Adrenal gland (tissue), 5 donors: ENCODE data around the gene MCM7.

ENCODE experiments used
- POLR2A ChIP-seq, 2 donors: fragments of 450-650 bp; IDR thresholded peaks; one replicate each; pipeline ENCODE4 v1.6.1; 2017; ENCODE audit warnings: antibody characterized with exemption in 2 of 2, mild to moderate bottlenecking in 2 of 2, moderate library complexity in 1 of 2
- TF ChIP-seq, protein P1 (sequence below), 6 experiments: fragments of 450-650 bp in 4 of 6; fragments of 200-600 bp in 2 of 6; sonication (generic) in 1 of 6; IDR thresholded peaks; 1 replicate in 5 of 6; 2 replicates in 1 of 6; pipeline versions ENCODE4 v1.5.1 to v1.8.0; 2016 to 2021; ENCODE audit warnings: antibody characterized with exemption in 6 of 6, mild to moderate bottlenecking in 2 of 6, moderate library complexity in 1 of 6
- donor health status: DM: no; HTN: no; CAD: no.

DNA sequence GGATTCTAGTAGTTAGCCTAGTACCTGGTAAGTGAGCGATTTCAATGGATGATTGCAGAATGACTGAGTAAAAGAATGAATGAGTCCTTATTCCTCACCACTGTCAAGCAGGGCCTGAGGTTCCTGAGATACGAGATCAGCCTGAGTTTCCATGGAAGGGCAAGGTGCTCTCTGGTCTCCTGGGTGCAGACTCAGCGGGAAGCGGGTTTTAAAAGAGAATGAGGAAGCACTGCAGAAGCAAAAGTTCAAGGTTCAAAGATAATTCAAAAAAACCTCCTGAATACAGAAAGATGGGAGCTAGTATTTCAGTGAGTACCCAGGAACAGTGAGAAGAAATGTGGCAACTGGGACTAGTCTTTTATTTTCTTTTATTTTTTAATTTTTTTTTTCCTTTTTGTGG, 24.0 kb downstream of the MCM7 start:
- TF ChIP-seq, protein P1, sequence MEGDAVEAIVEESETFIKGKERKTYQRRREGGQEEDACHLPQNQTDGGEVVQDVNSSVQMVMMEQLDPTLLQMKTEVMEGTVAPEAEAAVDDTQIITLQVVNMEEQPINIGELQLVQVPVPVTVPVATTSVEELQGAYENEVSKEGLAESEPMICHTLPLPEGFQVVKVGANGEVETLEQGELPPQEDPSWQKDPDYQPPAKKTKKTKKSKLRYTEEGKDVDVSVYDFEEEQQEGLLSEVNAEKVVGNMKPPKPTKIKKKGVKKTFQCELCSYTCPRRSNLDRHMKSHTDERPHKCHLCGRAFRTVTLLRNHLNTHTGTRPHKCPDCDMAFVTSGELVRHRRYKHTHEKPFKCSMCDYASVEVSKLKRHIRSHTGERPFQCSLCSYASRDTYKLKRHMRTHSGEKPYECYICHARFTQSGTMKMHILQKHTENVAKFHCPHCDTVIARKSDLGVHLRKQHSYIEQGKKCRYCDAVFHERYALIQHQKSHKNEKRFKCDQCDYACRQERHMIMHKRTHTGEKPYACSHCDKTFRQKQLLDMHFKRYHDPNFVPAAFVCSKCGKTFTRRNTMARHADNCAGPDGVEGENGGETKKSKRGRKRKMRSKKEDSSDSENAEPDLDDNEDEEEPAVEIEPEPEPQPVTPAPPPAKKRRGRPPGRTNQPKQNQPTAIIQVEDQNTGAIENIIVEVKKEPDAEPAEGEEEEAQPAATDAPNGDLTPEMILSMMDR (IDR thresholded peaks at IDR 0.05) = no peak
- no peak for TF ChIP-seq POLR2A (IDR thresholded peaks at IDR 0.05)
